HG03342 (cell line): ENCODE data around the gene IFNE.

Experiments
- ATAC-seq: cut with Tn5 transposase; IDR thresholded peaks from one replicate; pipeline ENCODE4 v1.9.1; 2021; ENCODE audit warnings: mild to moderate bottlenecking, moderate library complexity; ENCODE audit not compliant: unreplicated experiment

IFNE gene

DNA sequence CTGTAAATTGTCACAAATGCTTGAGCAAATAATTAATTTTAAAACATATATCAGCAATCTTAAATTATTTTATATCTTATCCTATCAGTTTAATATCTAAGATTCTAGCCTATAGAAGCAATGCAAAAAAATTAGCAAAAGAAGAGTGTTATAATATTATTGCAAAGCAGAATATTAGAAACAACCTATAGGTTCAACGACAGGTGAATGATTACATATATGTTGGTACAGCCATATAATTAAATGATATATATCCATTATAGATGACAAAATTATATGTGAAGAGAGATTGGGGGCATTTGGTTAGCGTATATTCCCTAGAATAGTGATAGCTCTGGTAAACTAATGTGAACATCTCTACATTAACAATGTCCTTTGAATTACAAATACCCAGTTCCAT is at the start of gene IFNE:
TSS of gene IFNE (minus strand) at position 101 of the 400 bp plus-strand sequence. CDS start 619 bp downstream, outside the sequence.
- ATAC-seq = no peak

GRCh38 chr9:21528123-21528808 is 46.2 kb upstream of the IFNE start:
- no peak for ATAC-seq

- ATAC-seq = no peak
Observed at GRCh38 chr9:21527579-21527978, 45.5 kb upstream of the IFNE start.

DNA sequence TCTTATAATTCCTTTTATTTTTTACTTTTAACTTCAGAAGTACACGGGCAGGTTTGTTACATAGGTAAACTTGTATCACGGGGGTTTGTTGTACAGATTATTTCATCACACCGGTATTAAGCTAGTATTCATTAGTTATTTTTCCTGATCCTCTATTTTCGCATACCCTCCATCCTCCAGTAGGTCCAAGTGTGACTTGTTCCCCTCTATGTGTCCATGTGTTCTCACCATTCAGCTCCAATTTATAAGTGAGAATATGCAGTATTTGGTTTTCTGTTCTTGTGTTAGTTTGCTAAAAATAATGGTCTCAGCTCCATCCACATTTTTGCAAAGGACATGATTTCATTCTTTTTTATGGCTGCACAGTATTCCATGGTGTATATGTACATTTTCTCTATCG is 43.1 kb upstream of the IFNE start:
- ATAC-seq = no peak

GRCh38 chr9:21524099-21524830 is 42.2 kb upstream of the IFNE start:
- no peak for ATAC-seq

DNA sequence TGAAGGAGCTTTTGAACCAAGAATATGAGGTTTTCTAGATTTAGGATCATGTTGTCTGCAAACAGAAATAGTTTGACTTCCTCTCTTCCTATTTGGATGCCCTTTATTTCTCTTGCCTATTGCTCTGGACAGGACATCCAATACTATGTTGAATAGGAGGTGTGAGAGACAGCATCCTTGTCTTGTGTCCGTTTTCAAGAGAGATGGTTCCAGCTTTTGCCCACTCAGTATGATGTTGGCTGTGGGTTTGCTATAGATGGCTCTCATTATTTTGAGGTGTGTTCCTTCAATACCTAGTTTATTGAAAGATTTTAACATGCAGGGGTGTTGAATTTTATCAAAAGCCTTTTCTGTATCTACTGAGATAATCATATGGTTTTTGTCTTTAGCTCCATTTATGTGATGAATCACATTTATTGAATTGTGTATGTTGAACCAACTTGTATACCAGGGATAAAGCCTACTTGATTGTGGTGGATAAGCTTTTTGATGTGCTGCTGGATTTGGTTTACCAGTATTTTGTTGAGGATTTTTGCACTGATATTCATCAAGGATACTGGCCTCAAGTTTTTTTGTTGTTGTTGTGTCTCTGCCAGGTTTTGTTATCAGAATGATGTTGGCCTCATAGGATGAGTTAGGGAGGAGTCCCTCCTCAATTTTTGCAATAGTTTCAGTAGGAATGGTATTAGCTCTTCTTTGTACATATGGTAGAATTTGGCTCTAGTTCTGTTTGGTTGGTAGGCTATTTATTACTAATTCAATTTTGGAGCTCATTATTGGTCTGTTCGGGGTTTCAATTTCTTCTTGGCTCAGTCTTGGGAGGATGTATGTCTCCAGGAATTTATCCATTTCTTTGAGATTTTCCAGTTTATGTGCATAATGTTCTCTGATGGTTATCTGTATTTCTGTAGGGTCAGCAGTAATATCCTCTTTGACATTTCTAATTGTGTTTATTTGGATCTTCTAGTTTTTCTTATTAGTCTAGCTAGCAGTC is 41.2 kb upstream of the IFNE start:
- no peak for ATAC-seq

GRCh38 chr9:21522348-21522747 is 40.2 kb upstream of the IFNE start:
- no peak for ATAC-seq

- no peak for ATAC-seq
Observed at GRCh38 chr9:21521448-21521847, 39.3 kb upstream of the IFNE start.

GRCh38 chr9:21520501-21521228 is 38.6 kb upstream of the IFNE start:
- no peak for ATAC-seq

DNA sequence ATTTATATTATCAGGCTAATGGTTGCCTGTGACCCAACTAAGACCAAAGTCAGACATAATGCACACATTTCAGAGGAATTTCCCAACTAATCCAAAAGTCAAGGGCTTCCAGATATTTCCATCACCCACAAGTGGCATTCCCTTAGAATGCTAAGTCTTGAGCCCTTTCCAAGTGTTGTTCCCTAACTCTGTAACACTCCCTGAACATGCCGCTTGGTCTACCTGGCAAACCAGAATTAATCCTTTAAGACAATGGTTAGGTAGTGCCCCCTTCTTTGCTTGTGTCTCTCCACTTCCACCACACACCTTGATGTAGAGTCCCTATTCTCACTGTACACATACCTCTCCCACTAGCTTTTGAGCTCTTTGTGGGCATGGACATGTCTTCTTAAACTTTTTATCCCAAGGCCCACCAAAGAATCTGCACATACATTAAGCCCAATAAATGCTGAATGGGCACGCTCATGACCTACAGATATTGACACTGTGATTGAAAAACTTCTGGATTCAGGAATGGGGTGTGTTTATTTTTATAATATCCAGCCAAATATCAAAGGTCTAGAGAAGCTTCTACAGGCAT is 37.8 kb upstream of the IFNE start:
- no peak for ATAC-seq

GRCh38 chr9:21516796-21517195 is 34.7 kb upstream of the IFNE start:
- ATAC-seq = no peak

DNA sequence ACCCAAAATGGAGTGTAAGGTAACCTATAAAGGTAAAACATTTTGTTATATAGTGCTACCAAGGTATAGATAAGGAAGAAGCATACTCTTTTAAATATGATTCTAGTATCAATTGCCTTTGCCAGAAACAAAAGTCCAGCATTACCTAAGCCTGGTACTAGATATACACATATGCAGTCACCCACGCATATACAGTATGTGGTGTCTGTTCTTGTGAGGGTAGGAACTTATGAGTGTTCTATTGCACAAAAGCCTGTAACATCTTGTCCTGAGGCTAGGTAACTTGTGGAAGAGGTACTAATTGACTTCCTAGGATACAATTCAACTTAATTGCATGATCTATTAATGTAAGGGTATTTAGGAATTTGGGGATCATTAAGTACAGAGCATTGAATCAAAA is 31.3 kb upstream of the IFNE start:
- no peak for ATAC-seq

GRCh38 chr9:21510806-21511205 is 28.7 kb upstream of the IFNE start:
- ATAC-seq = no peak

- ATAC-seq = no peak
Observed at GRCh38 chr9:21507483-21507790, 25.3 kb upstream of the IFNE start.

- no peak for ATAC-seq
Observed at GRCh38 chr9:21506626-21507482, 24.7 kb upstream of the IFNE start.

DNA sequence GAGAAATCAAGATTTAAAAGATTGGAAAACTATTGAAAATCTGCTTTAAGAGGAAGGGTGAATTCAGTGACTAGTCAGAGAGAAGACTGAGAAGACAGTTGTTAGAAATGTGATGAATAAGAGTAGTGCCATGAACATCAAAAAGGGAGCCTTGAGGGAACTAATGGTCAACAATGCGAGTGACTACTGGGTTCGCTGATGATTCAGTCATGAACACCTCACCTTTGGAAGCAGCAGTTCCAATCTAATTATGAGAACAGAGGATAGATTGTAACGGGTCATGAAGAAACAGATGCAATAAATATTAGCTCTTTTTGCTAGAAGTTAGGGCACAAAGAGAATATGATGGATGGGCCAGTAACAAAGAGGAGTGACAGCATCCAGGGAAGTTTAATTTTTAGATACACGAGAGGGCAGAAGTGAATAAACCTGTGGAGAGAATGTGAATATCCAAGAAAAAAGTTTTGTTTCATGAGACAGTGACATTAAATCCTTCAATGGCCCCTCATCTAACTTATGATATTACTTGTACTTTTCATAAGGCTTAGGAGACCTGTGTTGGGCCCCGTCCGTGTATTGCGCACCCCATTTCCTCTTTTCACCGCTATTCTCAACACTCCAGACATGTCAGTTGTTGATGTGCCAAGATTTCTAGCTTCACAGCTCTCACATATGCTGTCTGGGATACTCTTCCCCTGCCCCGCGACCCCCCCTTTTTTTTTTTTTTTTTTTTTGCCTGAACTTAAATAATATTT is 23.5 kb upstream of the IFNE start:
- no peak for ATAC-seq

GRCh38 chr9:21504894-21505293 is 22.8 kb upstream of the IFNE start:
- ATAC-seq = no peak

- ATAC-seq = no peak
Observed at GRCh38 chr9:21504113-21504512, 22.0 kb upstream of the IFNE start.

DNA sequence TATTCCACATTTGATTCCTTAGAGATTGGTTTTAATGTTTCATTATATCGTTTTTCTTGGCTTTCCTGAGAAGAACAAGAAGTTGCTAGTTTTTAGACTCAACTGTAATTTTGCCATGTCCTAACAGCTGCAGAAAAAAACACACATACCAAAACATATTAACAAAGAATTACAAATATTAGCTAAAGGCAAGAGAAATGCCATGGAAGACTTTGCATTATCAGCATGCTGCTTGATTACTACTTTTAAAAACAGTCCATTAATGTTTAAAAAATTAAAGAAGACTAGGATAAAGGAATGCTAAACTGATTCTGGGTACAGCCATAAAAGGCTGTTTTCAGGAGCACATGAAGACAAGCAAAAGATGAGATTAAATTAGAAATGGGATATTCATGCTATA is 20.5 kb upstream of the IFNE start:
- ATAC-seq = no peak
